H9 (cell line): Measurements from ENCODE around the gene SEC22A. TPM values are rescaled to one million over a fixed set of nuclear protein-coding genes. Genes with fewer than 3 reads are reported as not detected.

Experiments
- DNase-seq: peaks from one replicate; pipeline ENCODE4 v3.0.0-alpha.2; 2017
- H2AFZ ChIP-seq: one replicate; pipeline ENCODE4 v1.6.1; 2013; ENCODE audit warnings: mild to moderate bottlenecking, low read length, control low read depth, moderate library complexity
- H2AK5ac ChIP-seq: 2 replicates; pipeline ENCODE4 v1.6.1; 2013; ENCODE audit warnings: low read length, control low read depth, mixed read lengths; ENCODE audit not compliant: insufficient read length
- H2BK120ac ChIP-seq: one replicate; pipeline ENCODE4 v1.6.1; 2013; ENCODE audit warnings: low read depth, mild to moderate bottlenecking, low read length, control low read depth, inconsistent platforms; ENCODE audit not compliant: poor library complexity, severe bottlenecking
- H2BK12ac ChIP-seq: 2 replicates; pipeline ENCODE4 v1.6.1; 2013; ENCODE audit warnings: low read length, control low read depth, mixed read lengths, low read depth; ENCODE audit not compliant: insufficient read length
- H2BK15ac ChIP-seq: 2 replicates; pipeline ENCODE4 v1.6.1; 2013; ENCODE audit warnings: low read depth, low read length, control low read depth
- H2BK20ac ChIP-seq: one replicate; pipeline ENCODE4 v1.6.1; 2013; ENCODE audit warnings: low read depth, mild to moderate bottlenecking, low read length, control low read depth, inconsistent platforms; ENCODE audit not compliant: poor library complexity, severe bottlenecking
- H2BK5ac ChIP-seq: 2 replicates; pipeline ENCODE4 v1.6.1; 2013; ENCODE audit warnings: low read length, control low read depth, mixed read lengths; ENCODE audit not compliant: insufficient read length
- H3K14ac ChIP-seq: 2 replicates; pipeline ENCODE4 v1.6.1; 2013; ENCODE audit warnings: low read length, control low read depth; ENCODE audit not compliant: insufficient read depth
- H3K18ac ChIP-seq: 2 replicates; pipeline ENCODE4 v1.6.1; 2013; ENCODE audit warnings: low read depth, mild to moderate bottlenecking, mixed read lengths, low read length, control low read depth; ENCODE audit not compliant: insufficient read length
- H3K23ac ChIP-seq: 2 replicates; pipeline ENCODE4 v1.6.1; 2013; ENCODE audit warnings: low read length, control low read depth, mixed read lengths, low read depth; ENCODE audit not compliant: insufficient read length
- H3K23me2 ChIP-seq: 2 replicates; pipeline ENCODE4 v1.6.1; 2013; ENCODE audit warnings: low read depth, mild to moderate bottlenecking, mixed read lengths, low read length, control low read depth; ENCODE audit not compliant: insufficient read length, poor library complexity, severe bottlenecking
- H3K27ac ChIP-seq: 2 replicates; pipeline ENCODE4 v1.5.1; 2013; ENCODE audit warnings: low read length, control low read depth, mixed read lengths, low read depth; ENCODE audit not compliant: insufficient read length
- H3K27me3 ChIP-seq: 2 replicates; pipeline ENCODE4 v1.6.1; 2013; ENCODE audit warnings: low read length, control low read depth, inconsistent platforms; ENCODE audit not compliant: insufficient read depth
- H3K4ac ChIP-seq: 2 replicates; pipeline ENCODE4 v1.6.1; 2013; ENCODE audit warnings: low read depth, mild to moderate bottlenecking, control low read depth, inconsistent platforms, low read length, moderate library complexity
- H3K4me1 ChIP-seq: 2 replicates; pipeline ENCODE4 v1.6.1; 2013; ENCODE audit warnings: low read length, control low read depth, inconsistent platforms; ENCODE audit not compliant: insufficient read depth
- H3K4me2 ChIP-seq: 2 replicates; pipeline ENCODE4 v1.6.1; 2013; ENCODE audit warnings: low read length, control low read depth, mixed read lengths; ENCODE audit not compliant: insufficient read length, insufficient read depth
- H3K56ac ChIP-seq: 2 replicates; pipeline ENCODE4 v1.6.1; 2013; ENCODE audit warnings: low read depth, mild to moderate bottlenecking, mixed read lengths, low read length, control low read depth; ENCODE audit not compliant: insufficient read length
- H3K79me1 ChIP-seq: 2 replicates; pipeline ENCODE4 v1.6.1; 2013; ENCODE audit warnings: low read depth, mild to moderate bottlenecking, moderate library complexity, low read length, control low read depth, inconsistent platforms; ENCODE audit not compliant: insufficient read depth, poor library complexity, severe bottlenecking
- H3K79me2 ChIP-seq: 2 replicates; pipeline ENCODE4 v1.6.1; 2013; ENCODE audit warnings: low read length, control low read depth, inconsistent platforms; ENCODE audit not compliant: insufficient read depth
- H3K9ac ChIP-seq: 2 replicates; pipeline ENCODE4 v1.6.1; 2013; ENCODE audit warnings: low read length, control low read depth, mixed read lengths; ENCODE audit not compliant: insufficient read length; ENCODE audit errors: extremely low read depth
- H3K9me3 ChIP-seq: one replicate; pipeline ENCODE4 v1.6.1; 2013; ENCODE audit warnings: low read depth, low read length, inconsistent platforms; ENCODE audit not compliant: control insufficient read depth
- H3T11ph ChIP-seq: one replicate; pipeline ENCODE4 v1.6.1; 2013; ENCODE audit warnings: mild to moderate bottlenecking, low read length, control low read depth, inconsistent platforms
- H4K20me1 ChIP-seq: one replicate; pipeline ENCODE4 v1.6.1; 2013; ENCODE audit not compliant: control insufficient read depth, insufficient read length, insufficient read depth
- H4K5ac ChIP-seq: 2 replicates; pipeline ENCODE4 v1.6.1; 2013; ENCODE audit warnings: low read depth, mild to moderate bottlenecking, mixed read lengths, low read length, control low read depth; ENCODE audit not compliant: insufficient read length
- H4K8ac ChIP-seq: replicated peaks from 2 replicates; pipeline ENCODE4 v1.6.1; 2013; ENCODE audit warnings: low read length, control low read depth, mixed read lengths, low read depth; ENCODE audit not compliant: insufficient read length
- H4K91ac ChIP-seq: 2 replicates; pipeline ENCODE4 v1.6.1; 2013; ENCODE audit warnings: low read depth, mild to moderate bottlenecking, moderate library complexity, mixed read lengths, low read length, control low read depth; ENCODE audit not compliant: insufficient read length
- H3K27ac Mint-ChIP-seq, 3 experiments: 2 replicates in 2 of 3; 3 replicates in 1 of 3; pipeline ENCODE4 v1.8.0; 2020 to 2021; ENCODE audit warnings: mixed read lengths in 3 of 3, mild to moderate bottlenecking in 1 of 3, moderate library complexity in 1 of 3
- H3K27me3 Mint-ChIP-seq: 2 replicates; pipeline ENCODE4 v1.8.0; 2021; ENCODE audit warnings: low read depth, mild to moderate bottlenecking, moderate library complexity, mixed read lengths
- H3K36me3 Mint-ChIP-seq, 3 experiments: 2 replicates in 2 of 3; 3 replicates in 1 of 3; pipeline ENCODE4 v1.8.0; 2020 to 2021; ENCODE audit warnings: low read depth in 3 of 3, mixed read lengths in 3 of 3; ENCODE audit not compliant: insufficient read depth in 1 of 3
- H3K4me1 Mint-ChIP-seq, 2 experiments: 2 replicates each; pipeline ENCODE4 v1.8.0; 2020; ENCODE audit warnings: mixed read lengths in 2 of 2
- H3K4me3 Mint-ChIP-seq, 2 experiments: 2 replicates in 1 of 2; 3 replicates in 1 of 2; pipeline ENCODE4 v1.8.0; 2020 to 2021; ENCODE audit warnings: mild to moderate bottlenecking in 2 of 2, mixed read lengths in 2 of 2, moderate library complexity in 1 of 2
- H3K9me3 Mint-ChIP-seq, 2 experiments: 2 replicates in 1 of 2; 3 replicates in 1 of 2; pipeline ENCODE4 v1.8.0; 2020; ENCODE audit warnings: mild to moderate bottlenecking in 2 of 2, mixed read lengths in 2 of 2, moderate library complexity in 1 of 2
- CTCF ChIP-seq: fragments of 200-600 bp; sonication (generic); conservative IDR thresholded peaks from 3 replicates; pipeline ENCODE4 v1.8.0; 2021; ENCODE audit warnings: antibody characterized with exemption, mild to moderate bottlenecking
- WGBS: extraction: QIAGEN DNeasy Blood & Tissue Kit; methylation state at CpG from one replicate; pipeline ENCODE4 v1.1.7; 2013; ENCODE audit warnings: missing lambda C conversion rate, low lambda C conversion rate, mixed read lengths; ENCODE audit not compliant: insufficient read length; ENCODE audit errors: extremely low coverage; 5-methylcytosine and 5-hydroxymethylcytosine counted together
- total RNA-seq: library from RNA; stranded (reverse); gene quantifications from 2 replicates; pipeline ENCODE4 v1.2.1, GENCODE V29; 2021

Gene SEC22A
- total RNA-seq, 1 experiment from 2014 or later, result 9.9 TPM

GRCh38 chr3:123246866-123247265, 45.1 kb downstream of the SEC22A start:
- H3K4ac ChIP-seq, result no peak overlapping the region

More at GRCh38 chr3:123246866-123247265, 45.1 kb downstream of the SEC22A start:
- Histone ChIP-seq H2BK20ac (no peak overlapping the region), H3K79me2 (no peaks in the 10 kb centered on the region), H2BK120ac (no peak overlapping the region), H3T11ph (no peak overlapping the region), H3K9ac (no peak overlapping the region), H3K4me1 (no peaks in the 10 kb centered on the region; the same call in 1 of the 2 replicates), H2AFZ (no peak overlapping the region), H4K20me1 (no peaks in the 10 kb centered on the region), H2BK5ac (no peak overlapping the region), H3K27me3 (no peaks in the 10 kb centered on the region), H4K5ac (no peak overlapping the region), H4K8ac (no peak overlapping the region), H3K56ac (no peak overlapping the region), H2BK15ac (no peak overlapping the region), H3K23ac (no peak overlapping the region), H2BK12ac (no peak overlapping the region), H3K79me1 (no peaks in the 10 kb centered on the region), H3K9me3 (no peaks in the 10 kb centered on the region), H3K27ac (no peak overlapping the region), H3K4me2 (no peak overlapping the region), H2AK5ac (no peak overlapping the region), H3K18ac (no peak overlapping the region), H3K14ac (no peak overlapping the region), H4K91ac (no peak overlapping the region), H3K23me2 (no peaks in the 10 kb centered on the region)
- H3K27ac Mint-ChIP-seq, result peak overlapping the region in 1 of 3 experiments; percentile 54; a peak in 1 of 7 replicates
- no peak for DNase-seq
- H3K36me3 Mint-ChIP-seq, result peaks cover 0 to 6% (median 0%) of the 10 kb centered on the region in 3 experiments; a peak in 3 of 7 replicates
- no peak for TF ChIP-seq CTCF
- no peaks in the 10 kb centered on the region for H3K9me3 Mint-ChIP-seq
- no peak overlapping the region for H3K4me3 Mint-ChIP-seq
- H3K27me3 Mint-ChIP-seq, result no peaks in the 10 kb centered on the region
- no CpG with 5 or more reads among the region's 3 CpGs for WGBS
- peaks cover 6% of the 10 kb centered on the region in 2 experiments for H3K4me1 Mint-ChIP-seq
